ENCODE results near the gene ENPP6.

The ENPP6 gene

GRCh38 chr4:184120549-184121127, 97.0 kb downstream of the ENPP6 start (continued):
- TF ChIP-seq ZNF791 (tag by site-specific recombination; IDR thresholded peaks at IDR 0.05) (no peak), ZNF561 (tag by site-specific recombination; IDR thresholded peaks at IDR 0.05; ENCODE audit: borderline replicate concordance) (no peak), ZNF302 (tag by site-specific recombination; IDR thresholded peaks at IDR 0.05; ENCODE audit: low read depth) (no peak), ZNF112 (tag by site-specific recombination; IDR thresholded peaks at IDR 0.05) (no peak), ZNF24 (tag by site-specific recombination; IDR thresholded peaks at IDR 0.05) (no peak)
- TF ChIP-seq, protein P1, sequence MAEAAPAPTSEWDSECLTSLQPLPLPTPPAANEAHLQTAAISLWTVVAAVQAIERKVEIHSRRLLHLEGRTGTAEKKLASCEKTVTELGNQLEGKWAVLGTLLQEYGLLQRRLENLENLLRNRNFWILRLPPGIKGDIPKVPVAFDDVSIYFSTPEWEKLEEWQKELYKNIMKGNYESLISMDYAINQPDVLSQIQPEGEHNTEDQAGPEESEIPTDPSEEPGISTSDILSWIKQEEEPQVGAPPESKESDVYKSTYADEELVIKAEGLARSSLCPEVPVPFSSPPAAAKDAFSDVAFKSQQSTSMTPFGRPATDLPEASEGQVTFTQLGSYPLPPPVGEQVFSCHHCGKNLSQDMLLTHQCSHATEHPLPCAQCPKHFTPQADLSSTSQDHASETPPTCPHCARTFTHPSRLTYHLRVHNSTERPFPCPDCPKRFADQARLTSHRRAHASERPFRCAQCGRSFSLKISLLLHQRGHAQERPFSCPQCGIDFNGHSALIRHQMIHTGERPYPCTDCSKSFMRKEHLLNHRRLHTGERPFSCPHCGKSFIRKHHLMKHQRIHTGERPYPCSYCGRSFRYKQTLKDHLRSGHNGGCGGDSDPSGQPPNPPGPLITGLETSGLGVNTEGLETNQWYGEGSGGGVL (tag by site-specific recombination; IDR thresholded peaks at IDR 0.05): no peak

DNA sequence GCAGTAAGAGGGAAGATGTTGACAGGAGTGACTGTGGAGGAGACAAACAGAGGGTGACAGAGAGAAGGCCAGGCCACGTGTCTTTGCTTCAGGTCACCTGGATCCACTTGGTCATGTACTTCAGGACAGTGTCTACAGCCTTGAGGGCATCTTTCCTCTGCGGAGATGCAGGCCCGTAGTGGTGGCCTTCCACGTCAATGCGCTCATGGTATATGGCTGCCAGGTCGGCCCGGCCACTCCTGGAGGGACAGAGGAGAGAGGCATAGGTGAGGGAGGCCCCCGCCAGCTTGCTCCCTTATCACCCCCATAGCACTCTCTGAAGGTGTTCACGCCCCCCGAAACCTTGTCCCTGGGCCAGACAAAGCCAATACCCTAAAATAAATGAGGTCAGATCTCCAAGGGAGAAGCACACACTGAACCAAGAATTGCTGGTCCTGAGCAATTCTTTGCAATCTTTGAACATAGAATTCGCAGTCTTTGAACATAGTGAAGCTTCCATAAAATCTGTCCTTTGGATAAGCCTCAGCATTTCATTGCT, 99.9 kb downstream of the ENPP6 start:
- Histone ChIP-seq H3K4me3 (ENCODE audit: low read depth, low read length) (no peak overlapping the region), H3K36me3 (ENCODE audit: control insufficient read depth in 2 of 2, insufficient read depth in 1 of 2, low read length in 2 of 2) (no peaks in the 10 kb centered on the region), H3K9me3 (ENCODE audit: control insufficient read depth, insufficient read depth, low read depth, low read length) (no peaks in the 10 kb centered on the region), H3K27ac (ENCODE audit: extremely low read depth, low read depth, low read length) (no peak overlapping the region), H3K4me1 (ENCODE audit: control insufficient read depth, insufficient read depth, low read length) (no peaks in the 10 kb centered on the region)
- POLR2A ChIA-PET: no interaction called here
- TF ChIP-seq ZNF514 (tag by site-specific recombination; IDR thresholded peaks at IDR 0.05) (no peak), ZNF776 (tag by site-specific recombination; IDR thresholded peaks at IDR 0.05; ENCODE audit: borderline replicate concordance) (no peak), ZNF624 (tag by site-specific recombination; IDR thresholded peaks at IDR 0.05) (no peak), FEZF1 (tag by site-specific recombination; IDR thresholded peaks at IDR 0.05) (no peak), ZNF488 (tag by site-specific recombination; IDR thresholded peaks at IDR 0.05) (no peak), ZNF561 (tag by site-specific recombination; IDR thresholded peaks at IDR 0.05; ENCODE audit: borderline replicate concordance) (no peak), ZNF335 (tag by site-specific recombination; conservative IDR thresholded peaks at IDR 0.05) (no peak), SCRT1 (tag by site-specific recombination; IDR thresholded peaks at IDR 0.05; ENCODE audit: borderline replicate concordance) (no peak), HOXD13 (CRISPR knock-in tag; IDR thresholded peaks at IDR 0.05; ENCODE audit: borderline replicate concordance) (no peak), ZNF837 (tag by site-specific recombination; IDR thresholded peaks at IDR 0.05) (no peak), ZNF155 (tag by site-specific recombination; IDR thresholded peaks at IDR 0.05) (no peak)
- TF ChIP-seq, protein P2, sequence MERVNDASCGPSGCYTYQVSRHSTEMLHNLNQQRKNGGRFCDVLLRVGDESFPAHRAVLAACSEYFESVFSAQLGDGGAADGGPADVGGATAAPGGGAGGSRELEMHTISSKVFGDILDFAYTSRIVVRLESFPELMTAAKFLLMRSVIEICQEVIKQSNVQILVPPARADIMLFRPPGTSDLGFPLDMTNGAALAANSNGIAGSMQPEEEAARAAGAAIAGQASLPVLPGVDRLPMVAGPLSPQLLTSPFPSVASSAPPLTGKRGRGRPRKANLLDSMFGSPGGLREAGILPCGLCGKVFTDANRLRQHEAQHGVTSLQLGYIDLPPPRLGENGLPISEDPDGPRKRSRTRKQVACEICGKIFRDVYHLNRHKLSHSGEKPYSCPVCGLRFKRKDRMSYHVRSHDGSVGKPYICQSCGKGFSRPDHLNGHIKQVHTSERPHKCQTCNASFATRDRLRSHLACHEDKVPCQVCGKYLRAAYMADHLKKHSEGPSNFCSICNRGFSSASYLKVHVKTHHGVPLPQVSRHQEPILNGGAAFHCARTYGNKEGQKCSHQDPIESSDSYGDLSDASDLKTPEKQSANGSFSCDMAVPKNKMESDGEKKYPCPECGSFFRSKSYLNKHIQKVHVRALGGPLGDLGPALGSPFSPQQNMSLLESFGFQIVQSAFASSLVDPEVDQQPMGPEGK (tag by site-specific recombination; IDR thresholded peaks at IDR 0.05): no peak
- CTCF ChIA-PET: interaction anchor here (1.2 kb wide), 1 partner anchor 17 kb away, joined by 4 read pairs; no protein-coding TSS in a partner anchor

DNA sequence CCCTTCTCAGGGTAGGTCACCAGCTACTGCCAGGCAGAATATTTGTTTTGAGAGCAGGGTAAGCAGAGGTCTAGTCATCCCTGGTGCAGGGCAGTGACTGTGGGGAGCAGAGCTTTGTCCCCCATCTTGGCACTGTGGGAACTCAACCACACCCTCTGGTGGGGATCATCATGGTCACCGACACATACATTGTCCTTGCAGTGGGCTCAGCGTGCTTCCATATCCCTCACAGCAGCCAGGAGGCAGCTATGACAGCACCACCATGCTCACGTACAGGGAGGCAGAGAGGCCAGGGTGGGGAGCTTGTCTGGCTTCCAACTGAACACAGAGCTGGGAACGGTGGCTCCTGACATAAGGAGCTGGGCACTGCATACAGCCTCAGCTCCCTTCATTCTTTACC, 102.3 kb downstream of the ENPP6 start:
- Histone ChIP-seq H3K27ac (ENCODE audit: extremely low read depth, low read depth, low read length) (no peak overlapping the region), H3K4me3 (ENCODE audit: low read depth, low read length) (no peak overlapping the region), H3K9me3 (ENCODE audit: control insufficient read depth, insufficient read depth, low read depth, low read length) (no peaks in the 10 kb centered on the region), H3K36me3 (ENCODE audit: control insufficient read depth in 2 of 2, insufficient read depth in 1 of 2, low read length in 2 of 2) (no peaks in the 10 kb centered on the region), H3K4me1 (ENCODE audit: control insufficient read depth, insufficient read depth, low read length) (no peaks in the 10 kb centered on the region)
- ChIA-PET POLR2A (no interaction called here), CTCF (interaction anchor here (0.6 to 0.9 kb wide), 2 partner anchors 10 to 15 kb away, joined by 3 read pairs; no protein-coding TSS in a partner anchor)
- TF ChIP-seq ZNF626 (tag by site-specific recombination; IDR thresholded peaks at IDR 0.05) (no peak), ATF2 (tag by site-specific recombination; IDR thresholded peaks at IDR 0.05; ENCODE audit: low read depth) (no peak), ZFP69B (tag by site-specific recombination; IDR thresholded peaks at IDR 0.05) (no peak), OVOL3 (tag by site-specific recombination; IDR thresholded peaks at IDR 0.05) (no peak), ZXDB (tag by site-specific recombination; IDR thresholded peaks at IDR 0.05) (no peak)
- TF ChIP-seq, protein P3, sequence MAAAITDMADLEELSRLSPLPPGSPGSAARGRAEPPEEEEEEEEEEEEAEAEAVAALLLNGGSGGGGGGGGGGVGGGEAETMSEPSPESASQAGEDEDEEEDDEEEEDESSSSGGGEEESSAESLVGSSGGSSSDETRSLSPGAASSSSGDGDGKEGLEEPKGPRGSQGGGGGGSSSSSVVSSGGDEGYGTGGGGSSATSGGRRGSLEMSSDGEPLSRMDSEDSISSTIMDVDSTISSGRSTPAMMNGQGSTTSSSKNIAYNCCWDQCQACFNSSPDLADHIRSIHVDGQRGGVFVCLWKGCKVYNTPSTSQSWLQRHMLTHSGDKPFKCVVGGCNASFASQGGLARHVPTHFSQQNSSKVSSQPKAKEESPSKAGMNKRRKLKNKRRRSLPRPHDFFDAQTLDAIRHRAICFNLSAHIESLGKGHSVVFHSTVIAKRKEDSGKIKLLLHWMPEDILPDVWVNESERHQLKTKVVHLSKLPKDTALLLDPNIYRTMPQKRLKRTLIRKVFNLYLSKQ (tag by site-specific recombination; IDR thresholded peaks at IDR 0.05; ENCODE audit: borderline replicate concordance): no peak

Data from HEK293 (cell line).